GM18861 (cell line): Measurements from ENCODE around the gene CDK15.
A peak's percentile ranks its signal among the peaks of the same experiment; 100 is the strongest.
"Not testable (repeated sequence)": the region's sequence is repeated elsewhere in the genome, so short reads cannot be mapped to it uniquely, and the experiment has no call there.

Source experiments
- ATAC-seq: cut with Tn5 transposase; IDR thresholded peaks from one replicate; pipeline ENCODE4 v1.9.1; 2021; ENCODE audit not compliant: unreplicated experiment

CDK15 gene

GRCh38 chr2:201806442-201807170 is at the start of gene CDK15:
TSS of gene CDK15 (plus strand) at chr2:201806537. CDS start at chr2:201806665, 128 bp downstream.
- ATAC-seq = no peak

DNA sequence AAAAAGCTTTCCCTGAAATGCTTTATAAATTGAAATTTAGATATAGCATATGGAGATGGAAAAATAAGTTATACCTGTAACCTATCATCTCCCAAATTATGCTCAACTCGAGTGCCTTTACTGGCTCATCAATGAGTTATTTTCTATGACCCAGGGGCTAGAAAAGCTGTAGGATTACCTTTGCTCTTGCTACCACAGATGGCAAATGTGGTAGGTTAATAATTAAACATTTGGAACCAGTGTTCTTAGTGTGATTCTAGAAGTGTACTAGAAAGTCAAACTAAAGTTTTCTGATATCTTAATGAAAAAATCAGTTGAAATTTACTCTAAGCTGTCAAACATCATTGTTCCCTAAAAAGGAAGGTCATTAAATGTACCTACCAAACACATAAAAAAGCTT is 48.1 kb upstream of the CDK15 start:
- ATAC-seq = no peak

GRCh38 chr2:201758873-201759272 is 47.5 kb upstream of the CDK15 start:
- no peak for ATAC-seq

DNA sequence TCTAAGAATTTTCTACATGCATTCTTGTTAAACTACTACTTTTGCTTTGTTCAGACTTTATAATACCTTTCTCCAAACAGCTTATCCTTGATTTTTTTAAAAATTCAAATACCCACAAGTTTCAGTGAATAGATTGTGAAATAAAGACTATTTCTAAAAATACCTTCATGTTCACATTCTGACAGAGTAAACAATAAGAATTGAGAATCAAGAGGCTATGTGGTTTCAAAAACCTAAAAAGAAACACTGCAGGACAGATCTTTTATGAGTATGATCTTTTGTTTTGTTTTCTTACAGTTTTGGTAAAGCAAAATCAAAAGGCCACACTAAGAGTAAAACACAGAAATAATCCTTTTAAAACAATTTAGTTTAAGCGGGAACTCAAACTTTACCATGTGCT is 46.8 kb upstream of the CDK15 start:
- ATAC-seq = no peak

DNA sequence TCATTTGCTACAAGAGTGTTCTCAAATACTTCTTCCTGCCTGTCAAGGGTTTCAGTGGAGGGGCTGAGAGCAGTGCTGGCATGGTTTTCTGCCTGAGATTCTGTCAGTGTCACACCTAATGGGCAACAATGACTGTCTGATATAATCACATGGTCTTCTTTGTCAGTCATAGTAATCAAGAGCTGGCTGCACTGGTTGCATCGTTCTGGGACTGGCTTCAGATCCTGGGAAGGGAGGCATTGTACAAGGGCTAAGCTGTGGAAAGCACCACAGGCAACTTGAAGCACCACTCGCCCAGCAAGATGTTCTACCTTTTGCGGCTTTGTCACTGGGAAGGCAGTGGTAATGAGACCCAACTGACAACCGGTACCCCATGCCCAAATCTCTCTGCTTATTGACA is 45.2 kb upstream of the CDK15 start:
- no peak for ATAC-seq

GRCh38 chr2:201764469-201764868 is 41.9 kb upstream of the CDK15 start:
- ATAC-seq = not testable (repeated sequence)

- ATAC-seq = no peak
Observed at GRCh38 chr2:201765799-201766198, 40.5 kb upstream of the CDK15 start.

DNA sequence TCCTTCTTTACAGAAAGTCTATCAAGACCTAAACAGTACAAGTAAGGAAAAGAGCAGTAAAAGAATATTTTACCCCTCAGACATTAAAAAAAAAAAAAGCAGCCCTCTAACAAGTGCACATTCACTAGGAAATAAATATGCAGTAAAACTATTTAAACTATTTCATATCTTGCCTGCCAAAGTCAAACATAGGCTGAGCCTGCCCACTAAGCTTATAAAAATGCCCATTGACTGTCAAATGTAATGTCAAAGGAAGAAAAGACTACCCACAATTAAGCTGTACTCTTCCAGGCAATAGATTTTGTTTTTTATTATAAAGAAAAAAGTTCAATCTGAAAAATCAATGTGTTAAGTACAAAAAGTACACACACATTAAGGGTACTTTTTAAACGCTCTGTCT is 37.4 kb upstream of the CDK15 start:
- no peak for ATAC-seq

DNA sequence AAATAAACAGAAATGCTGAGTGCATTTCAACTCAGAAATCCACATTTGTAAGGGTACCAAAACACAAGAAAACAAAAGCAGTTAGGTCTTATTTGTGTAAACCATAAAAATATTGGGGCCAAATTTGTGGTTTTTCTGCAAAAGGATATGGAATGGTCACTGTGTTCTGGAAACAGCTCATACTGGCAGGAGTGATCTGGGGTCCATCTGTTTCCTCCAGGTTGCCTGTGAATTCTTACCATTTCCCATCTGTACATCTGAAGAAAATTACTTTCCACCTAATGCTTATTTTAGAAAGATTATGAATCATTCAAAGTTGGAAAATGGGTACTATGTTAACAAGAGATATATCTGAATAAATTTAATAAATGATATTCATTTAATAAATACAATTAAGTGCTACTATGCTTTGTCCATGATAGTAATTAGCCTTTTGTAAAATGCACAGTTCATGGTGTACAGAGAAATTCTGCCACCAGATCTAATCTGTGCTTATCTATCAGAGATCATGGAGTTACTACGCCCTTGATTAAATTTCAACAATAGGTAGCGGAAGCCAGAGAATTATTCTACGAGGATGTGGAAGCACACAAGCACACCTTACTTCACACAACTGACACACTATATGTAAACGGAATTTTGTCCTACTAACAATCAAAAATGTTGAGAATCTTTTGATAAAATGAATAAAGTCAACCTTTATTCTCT is 36.5 kb upstream of the CDK15 start:
- ATAC-seq = no peak

DNA sequence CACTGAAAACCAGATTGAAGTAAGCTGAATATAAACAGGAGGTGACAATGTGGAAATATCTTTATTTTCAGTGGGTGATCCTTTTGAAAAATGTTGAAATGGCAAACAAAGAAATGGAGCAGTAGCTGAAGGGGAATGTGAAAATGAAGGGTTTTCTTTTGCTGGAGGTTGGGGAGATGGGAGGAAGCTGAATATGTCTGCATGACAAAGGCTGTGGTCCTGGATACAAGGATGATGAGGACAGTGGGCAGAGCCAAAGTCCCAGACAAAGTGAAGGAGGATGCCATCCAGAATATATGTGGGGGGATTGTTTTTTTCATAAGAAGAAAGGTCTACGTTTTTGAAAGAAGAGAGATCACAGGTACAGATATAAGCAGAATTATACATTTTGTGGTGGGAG is 32.3 kb upstream of the CDK15 start:
- ATAC-seq = no peak

- ATAC-seq = no peak
Observed at GRCh38 chr2:201774546-201774945, 31.8 kb upstream of the CDK15 start.

DNA sequence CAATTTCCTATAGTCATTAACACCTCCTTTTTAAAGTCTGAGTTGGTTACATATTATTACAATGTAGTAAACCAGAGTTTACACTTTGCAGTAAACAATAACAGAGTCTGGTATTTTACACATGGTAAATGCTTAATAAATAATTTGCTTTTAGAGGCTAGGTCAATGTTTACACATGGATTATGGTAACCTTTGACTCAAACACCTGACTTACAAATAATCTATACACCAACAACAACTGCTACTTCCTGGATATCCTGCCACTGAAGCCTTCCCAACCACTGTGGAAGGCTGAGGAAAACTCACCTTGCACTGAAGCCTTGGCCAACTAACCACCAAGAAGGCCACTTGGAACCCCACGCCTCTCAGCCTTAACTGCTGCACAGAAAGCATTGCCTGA is 31.0 kb upstream of the CDK15 start:
- no peak for ATAC-seq

GRCh38 chr2:201777043-201777442 is 29.3 kb upstream of the CDK15 start:
- no peak for ATAC-seq

- no peak for ATAC-seq
Observed at GRCh38 chr2:201777869-201778268, 28.5 kb upstream of the CDK15 start.

- no peak for ATAC-seq
Observed at GRCh38 chr2:201779901-201780673, 26.2 kb upstream of the CDK15 start.

GRCh38 chr2:201780674-201781493 is 25.5 kb upstream of the CDK15 start, which contains the start of gene ALS2:
TSS of gene ALS2 (minus strand) at chr2:201780933. CDS start at chr2:201768885, 12,048 bp downstream.
- ATAC-seq = peak; percentile 84

- ATAC-seq = no peak
Observed at GRCh38 chr2:201781557-201782051, 24.7 kb upstream of the CDK15 start.

- ATAC-seq = no peak
Observed at GRCh38 chr2:201784563-201784962, 21.8 kb upstream of the CDK15 start.

DNA sequence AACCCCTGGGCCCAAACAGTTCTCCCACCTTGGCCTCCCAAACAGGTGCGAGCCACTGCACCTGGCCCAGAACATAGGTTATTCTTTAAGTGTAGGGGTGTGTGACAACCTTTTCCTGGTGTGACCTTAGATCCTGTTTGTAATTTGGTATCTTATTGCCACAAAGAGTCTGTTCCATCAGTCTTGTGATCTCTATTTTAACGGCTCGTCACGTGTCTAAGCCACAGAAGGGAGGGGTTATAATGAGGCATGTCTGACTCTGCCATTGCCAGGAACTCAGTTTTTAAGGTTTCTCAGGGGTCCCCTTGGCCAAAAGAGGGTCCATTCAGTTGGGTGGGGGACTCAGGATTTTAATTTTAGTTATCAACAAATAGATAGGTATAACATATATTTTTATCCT is 21.2 kb upstream of the CDK15 start:
- ATAC-seq = no peak

GRCh38 chr2:201786471-201786870 is 19.9 kb upstream of the CDK15 start:
- ATAC-seq = no peak

DNA sequence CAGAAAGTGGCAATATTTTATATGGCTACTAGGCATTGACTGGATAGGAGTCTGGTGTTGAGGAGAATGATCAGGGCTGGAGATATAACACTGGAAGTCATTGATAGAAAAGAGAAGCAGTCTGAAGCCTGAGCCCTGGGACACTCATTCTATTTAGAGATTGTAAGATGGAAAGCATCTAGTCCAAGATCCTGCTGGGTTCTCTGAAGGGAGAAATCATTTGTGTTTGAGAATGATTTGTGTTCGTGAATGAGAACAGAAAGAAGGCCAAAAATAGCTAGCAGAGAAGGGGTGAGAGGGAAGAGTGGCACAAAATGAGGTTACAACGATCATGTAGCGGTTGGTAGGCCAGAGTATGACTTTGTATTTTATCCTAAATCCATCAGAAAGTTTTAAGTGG is 18.0 kb upstream of the CDK15 start:
- no peak for ATAC-seq
